OCI-LY1 (cell line): Measurements from ENCODE around the gene UBIAD1.
"Not testable (repeated sequence)": the region's sequence is repeated elsewhere in the genome, so short reads cannot be mapped to it uniquely, and the experiment has no call there.

ENCODE experiments used
- H2AFZ ChIP-seq: fragments of 200-600 bp; sonication (generic), shearing (Covaris generic); 2 replicates; pipeline ENCODE4 v1.6.0; 2014; ENCODE audit warnings: antibody characterized with exemption, mild to moderate bottlenecking, low read length
- H3F3A ChIP-seq: fragments of 200-600 bp; sonication (generic), shearing (Covaris generic); 2 replicates; pipeline ENCODE4 v1.6.0; 2014; ENCODE audit warnings: mild to moderate bottlenecking, antibody characterized with exemption, low read length, moderate library complexity; ENCODE audit not compliant: insufficient read depth
- H3K27ac ChIP-seq: fragments of 200-600 bp; sonication (generic); 2 replicates; pipeline ENCODE4 v1.5.1; 2014; ENCODE audit warnings: low read length, mixed run types, mild to moderate bottlenecking, low read depth; ENCODE audit not compliant: poor library complexity, severe bottlenecking
- H3K27me3 ChIP-seq: fragments of 200-600 bp; sonication (generic); 2 replicates; pipeline ENCODE4 v1.6.0; 2014; ENCODE audit warnings: antibody characterized with exemption, mild to moderate bottlenecking, low read length, moderate library complexity; ENCODE audit not compliant: insufficient read depth
- H3K36me3 ChIP-seq: fragments of 200-600 bp; sonication (generic); 2 replicates; pipeline ENCODE4 v1.6.1; 2014; ENCODE audit warnings: mild to moderate bottlenecking, antibody characterized with exemption, low read length, moderate library complexity, mixed read lengths; ENCODE audit not compliant: insufficient read depth
- H3K4me1 ChIP-seq: fragments of 200-600 bp; sonication (generic); 2 replicates; pipeline ENCODE4 v1.5.1; 2014; ENCODE audit warnings: mild to moderate bottlenecking, low read length, moderate library complexity; ENCODE audit not compliant: insufficient read depth, severe bottlenecking
- H3K4me2 ChIP-seq: fragments of 200-600 bp; sonication (generic), shearing (Covaris generic); 2 replicates; pipeline ENCODE4 v1.6.1; 2014; ENCODE audit warnings: low read length
- H3K4me3 ChIP-seq: fragments of 200-600 bp; sonication (generic); 2 replicates; pipeline ENCODE4 v1.5.1; 2014; ENCODE audit warnings: low read length, low read depth, mild to moderate bottlenecking, mixed read lengths; ENCODE audit not compliant: poor library complexity, severe bottlenecking
- H3K79me2 ChIP-seq: fragments of 200-600 bp; shearing (Covaris generic); 2 replicates; pipeline ENCODE4 v1.6.1; 2016; ENCODE audit warnings: mixed run types, low read length, mixed read lengths; ENCODE audit not compliant: insufficient read depth
- H3K9ac ChIP-seq: fragments of 200-600 bp; sonication (generic), shearing (Covaris generic); 2 replicates; pipeline ENCODE4 v1.6.1; 2014; ENCODE audit warnings: mild to moderate bottlenecking, low read length, mixed read lengths
- H3K9me2 ChIP-seq: fragments of 200-600 bp; sonication (generic), shearing (Covaris generic); 2 replicates; pipeline ENCODE4 v1.6.1; 2014; ENCODE audit warnings: low read depth, mild to moderate bottlenecking, low read length, mixed read lengths
- H3K9me3 ChIP-seq: fragments of 200-600 bp; shearing (Covaris generic); 2 replicates; pipeline ENCODE4 v1.6.1; 2014; ENCODE audit warnings: low read length, mixed read lengths
- H4K20me1 ChIP-seq: fragments of 200-600 bp; sonication (generic), shearing (Covaris generic); 2 replicates; pipeline ENCODE4 v1.6.0; 2016; ENCODE audit warnings: mild to moderate bottlenecking, low read length; ENCODE audit not compliant: insufficient read depth
- EZH2 ChIP-seq: fragments of 200-600 bp; sonication (generic), shearing (Covaris generic); IDR thresholded peaks from 2 replicates; pipeline ENCODE4 v1.8.0; 2017; ENCODE audit warnings: borderline replicate concordance, mixed run types, mild to moderate bottlenecking, antibody characterized with exemption, low read length, moderate library complexity, mixed read lengths
- TF ChIP-seq, protein P1 (sequence below): fragments of 200-600 bp; sonication (generic), shearing (Covaris generic); IDR thresholded peaks from 2 replicates; pipeline ENCODE4 v1.5.1; 2017; ENCODE audit warnings: mild to moderate bottlenecking, antibody characterized with exemption, low read length, moderate library complexity, mixed read lengths

UBIAD1 gene

DNA sequence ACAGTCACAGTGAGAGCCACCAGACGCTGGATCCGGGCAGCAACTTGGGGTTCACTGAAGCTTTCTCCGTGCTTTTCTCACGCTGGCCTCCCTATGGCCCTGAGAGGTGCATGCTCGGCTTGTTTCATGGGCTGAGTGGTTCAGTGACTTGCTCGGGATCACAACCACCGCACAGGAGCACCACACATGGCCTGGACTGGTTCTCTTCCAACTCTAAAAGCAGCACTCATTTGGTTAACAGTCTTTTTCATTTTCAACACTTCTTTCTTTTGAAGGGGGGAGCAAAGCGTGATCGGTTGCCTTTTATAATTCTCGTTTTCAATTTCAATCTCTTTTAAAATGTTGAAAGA is 26.2 kb downstream of the UBIAD1 start:
- TF ChIP-seq EZH2 = no peak
- TF ChIP-seq, protein P1, sequence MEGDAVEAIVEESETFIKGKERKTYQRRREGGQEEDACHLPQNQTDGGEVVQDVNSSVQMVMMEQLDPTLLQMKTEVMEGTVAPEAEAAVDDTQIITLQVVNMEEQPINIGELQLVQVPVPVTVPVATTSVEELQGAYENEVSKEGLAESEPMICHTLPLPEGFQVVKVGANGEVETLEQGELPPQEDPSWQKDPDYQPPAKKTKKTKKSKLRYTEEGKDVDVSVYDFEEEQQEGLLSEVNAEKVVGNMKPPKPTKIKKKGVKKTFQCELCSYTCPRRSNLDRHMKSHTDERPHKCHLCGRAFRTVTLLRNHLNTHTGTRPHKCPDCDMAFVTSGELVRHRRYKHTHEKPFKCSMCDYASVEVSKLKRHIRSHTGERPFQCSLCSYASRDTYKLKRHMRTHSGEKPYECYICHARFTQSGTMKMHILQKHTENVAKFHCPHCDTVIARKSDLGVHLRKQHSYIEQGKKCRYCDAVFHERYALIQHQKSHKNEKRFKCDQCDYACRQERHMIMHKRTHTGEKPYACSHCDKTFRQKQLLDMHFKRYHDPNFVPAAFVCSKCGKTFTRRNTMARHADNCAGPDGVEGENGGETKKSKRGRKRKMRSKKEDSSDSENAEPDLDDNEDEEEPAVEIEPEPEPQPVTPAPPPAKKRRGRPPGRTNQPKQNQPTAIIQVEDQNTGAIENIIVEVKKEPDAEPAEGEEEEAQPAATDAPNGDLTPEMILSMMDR = no peak
- no peaks in the 10 kb centered on the region for H3K79me2 ChIP-seq
- peaks cover 15% of the 10 kb centered on the region for H3K36me3 ChIP-seq
- no peaks in the 10 kb centered on the region for H3K4me1 ChIP-seq
- H3K4me3 ChIP-seq = no peak overlapping the region
- no peak overlapping the region for H3K27ac ChIP-seq
- H3K9me3 ChIP-seq = no peaks in the 10 kb centered on the region
- H3K9ac ChIP-seq = no peak overlapping the region
- no peak overlapping the region for H2AFZ ChIP-seq
- no peaks in the 10 kb centered on the region for H4K20me1 ChIP-seq
- H3F3A ChIP-seq = no peaks in the 10 kb centered on the region
- H3K4me2 ChIP-seq = no peak overlapping the region
- H3K9me2 ChIP-seq = no peaks in the 10 kb centered on the region
- no peaks in the 10 kb centered on the region for H3K27me3 ChIP-seq

DNA sequence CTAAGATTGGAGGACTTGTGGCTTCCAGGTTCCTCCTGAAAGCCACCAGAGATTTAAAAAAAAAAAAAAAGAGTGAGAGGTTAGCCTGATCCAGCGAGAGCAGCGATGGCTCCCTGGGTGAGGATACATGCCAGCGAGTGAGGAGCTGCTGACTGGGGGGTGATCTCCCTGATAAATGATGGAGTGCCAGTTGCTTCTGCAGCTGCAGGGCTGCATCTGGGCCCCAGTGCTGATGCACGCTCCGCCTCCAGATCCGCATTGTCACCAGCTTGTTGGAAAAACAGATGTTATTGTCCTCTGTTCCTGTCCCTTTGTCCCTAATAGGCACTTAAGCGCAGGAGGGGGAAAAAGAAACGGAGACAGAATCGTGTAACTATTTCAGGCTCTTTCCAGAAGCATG is 28.6 kb downstream of the UBIAD1 start:
- no peak for TF ChIP-seq EZH2
- Histone ChIP-seq H3K79me2 (no peaks in the 10 kb centered on the region), H2AFZ (no peak overlapping the region), H3K27me3 (no peaks in the 10 kb centered on the region), H3K4me1 (no peaks in the 10 kb centered on the region), H3K4me2 (no peak overlapping the region), H3K9me3 (no peaks in the 10 kb centered on the region), H3K36me3 (no peaks in the 10 kb centered on the region), H3K9me2 (no peaks in the 10 kb centered on the region), H3K4me3 (no peak overlapping the region), H3K9ac (no peak overlapping the region), H4K20me1 (no peaks in the 10 kb centered on the region), H3K27ac (no peak overlapping the region), H3F3A (no peaks in the 10 kb centered on the region)

DNA sequence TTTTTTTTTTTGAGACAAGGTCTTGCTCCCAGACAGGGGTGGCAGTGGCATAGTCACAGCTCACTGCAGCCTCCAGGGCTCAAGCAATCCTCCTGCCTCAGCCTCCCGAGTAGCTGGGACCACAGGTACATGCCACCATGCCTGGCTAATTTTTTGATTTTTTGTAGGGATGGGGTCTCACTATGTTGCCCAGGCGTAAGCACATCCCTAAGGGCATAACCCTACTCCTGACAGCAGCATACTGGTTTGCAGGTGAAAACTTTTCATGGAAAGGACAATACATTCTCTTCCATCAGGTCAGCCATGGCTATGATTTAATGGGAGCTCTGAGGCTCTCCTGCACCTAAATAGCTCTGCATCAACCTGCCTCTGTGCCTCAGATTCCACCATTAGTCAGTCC is 29.4 kb downstream of the UBIAD1 start:
- TF ChIP-seq, protein P1 = no peak
- no peak for TF ChIP-seq EZH2
- H3K9me3 ChIP-seq = no peaks in the 10 kb centered on the region
- no peaks in the 10 kb centered on the region for H4K20me1 ChIP-seq
- no peaks in the 10 kb centered on the region for H3K27me3 ChIP-seq
- H3K27ac ChIP-seq = no peak overlapping the region
- H3K4me3 ChIP-seq = no peak overlapping the region
- H3K79me2 ChIP-seq = no peaks in the 10 kb centered on the region
- no peaks in the 10 kb centered on the region; the same call in 1 of the 2 replicates for H3K36me3 ChIP-seq
- H3K4me1 ChIP-seq = no peaks in the 10 kb centered on the region
- no peak overlapping the region for H3K9ac ChIP-seq
- H2AFZ ChIP-seq = no peak overlapping the region
- H3F3A ChIP-seq = no peaks in the 10 kb centered on the region
- H3K4me2 ChIP-seq = no peak overlapping the region
- H3K9me2 ChIP-seq = no peaks in the 10 kb centered on the region

DNA sequence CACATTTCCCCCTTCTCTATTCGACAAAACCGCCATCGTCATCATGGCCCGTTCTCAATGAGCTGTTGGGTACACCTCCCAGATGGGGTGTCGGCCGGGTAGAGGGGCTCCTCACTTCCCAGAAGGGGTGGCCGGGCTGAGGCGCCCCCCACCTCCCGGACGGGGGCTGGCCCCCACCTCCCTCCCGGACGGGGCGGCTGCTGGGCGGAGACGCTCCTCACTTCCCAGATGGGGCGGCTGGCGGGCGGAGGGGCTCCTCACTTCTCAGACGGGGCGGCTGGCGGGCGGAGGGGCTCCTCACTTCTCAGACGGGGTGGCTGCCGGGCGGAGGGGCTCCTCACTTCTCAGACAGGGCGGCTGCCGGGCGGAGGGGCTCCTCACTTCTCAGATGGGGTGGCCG is 32.5 kb downstream of the UBIAD1 start:
- not testable (repeated sequence) for H3K9me3 ChIP-seq, H3K27me3 ChIP-seq, H3K4me2 ChIP-seq, H2AFZ ChIP-seq, H4K20me1 ChIP-seq, H3K9ac ChIP-seq, H3F3A ChIP-seq, H3K36me3 ChIP-seq, H3K4me1 ChIP-seq, H3K27ac ChIP-seq, H3K9me2 ChIP-seq, H3K79me2 ChIP-seq, H3K4me3 ChIP-seq
